GM12878 (cell line): ENCODE data around the gene RGS1. TPM values are rescaled to one million over a fixed set of nuclear protein-coding genes. Genes with fewer than 3 reads are reported as not detected.
A peak's percentile ranks its signal among the peaks of the same experiment; 100 is the strongest.

Source experiments
- ASH2L ChIP-seq: fragments of 300-600, 200-600 bp; sonication (generic); IDR thresholded peaks from 2 replicates; pipeline ENCODE4 v1.6.1; 2017; ENCODE audit warnings: low read depth, mild to moderate bottlenecking, borderline replicate concordance
- BMI1 ChIP-seq: fragments of 450-650 bp; IDR thresholded peaks from 2 replicates; pipeline ENCODE4 v1.6.1; 2016; ENCODE audit warnings: mild to moderate bottlenecking, moderate library complexity, borderline replicate concordance
- KAT2A ChIP-seq: conservative IDR thresholded peaks from 2 replicates; pipeline ENCODE4 v1.6.1; 2011; ENCODE audit warnings: low read depth, low read length; ENCODE audit not compliant: control insufficient read depth
- KLF5 ChIP-seq: fragments of 450-650 bp; IDR thresholded peaks from 2 replicates; pipeline ENCODE4 v1.6.1; 2014; ENCODE audit warnings: mild to moderate bottlenecking; ENCODE audit not compliant: partially characterized antibody
- MEF2A ChIP-seq: IDR thresholded peaks from 2 replicates; pipeline ENCODE4 v1.6.1; 2011; ENCODE audit warnings: low read depth, mild to moderate bottlenecking, low read length, moderate library complexity; ENCODE audit not compliant: insufficient read depth
- MYB ChIP-seq: fragments of 150-350 bp; IDR thresholded peaks from 2 replicates; pipeline ENCODE4 v1.6.1; 2014; ENCODE audit warnings: mild to moderate bottlenecking, low read depth, low read length, borderline replicate concordance
- NFXL1 ChIP-seq: fragments of 450-650 bp; IDR thresholded peaks from 2 replicates; pipeline ENCODE4 v1.6.1; 2017; ENCODE audit warnings: antibody characterized with exemption, mild to moderate bottlenecking, borderline replicate concordance
- RELA ChIP-seq: fragments of 450-650 bp; IDR thresholded peaks from 2 replicates; pipeline ENCODE4 v1.8.0; 2014; ENCODE audit warnings: borderline replicate concordance; ENCODE audit not compliant: partially characterized antibody
- polyA plus RNA-seq, 11 experiments: library from polyadenylated mRNA; depleted of rRNA in 4 of 11; unstranded in 6 of 11; stranded (reverse) in 5 of 11; fragments of >200 nt; fragmentation: Nextera tagmentation in 4 of 11; fragmentation: Illumina TruSeq in 1 of 11; extraction: Ambion mirVana in 4 of 11; extraction: Trizol in 1 of 11; gene quantifications; 1 replicate in 1 of 11; 2 replicates in 10 of 11; pipeline versions ENCODE4 v1.2.1 to v1.2.3, GENCODE V29; 2011 to 2016; ENCODE audit warnings: inconsistent platforms in 2 of 11, missing spikeins in 2 of 11, low read depth in 1 of 11
- total RNA-seq, 4 experiments: library from RNA; depleted of rRNA in 3 of 4; stranded (reverse); fragments of >200 nt in 3 of 4; fragmentation: Illumina TruSeq in 1 of 4; extraction: Trizol in 1 of 4; gene quantifications; 2 replicates each; pipeline versions ENCODE4 v1.2.1 to v1.2.3, GENCODE V29; 2013 to 2021
- TF ChIP-seq, protein P1 (sequence below): IDR thresholded peaks from 2 replicates; pipeline ENCODE4 v1.6.1; 2012; ENCODE audit warnings: mild to moderate bottlenecking, low read depth, low read length
- TF ChIP-seq, protein P2 (sequence below): fragments of 450-650 bp; IDR thresholded peaks from 2 replicates; pipeline ENCODE4 v1.6.1; 2016; ENCODE audit warnings: mild to moderate bottlenecking
- TF ChIP-seq, protein P3 (sequence below): fragments of 450-650 bp; IDR thresholded peaks from 2 replicates; pipeline ENCODE4 v1.6.1; 2017; ENCODE audit warnings: borderline replicate concordance
- TF ChIP-seq, protein P4 (sequence below): fragments of 450-650 bp; formaldehyde crosslinking; IDR thresholded peaks from 2 replicates; pipeline ENCODE4 v1.4.0; 2020; ENCODE audit warnings: mild to moderate bottlenecking, moderate library complexity
- TF ChIP-seq, protein P5 (sequence below): fragments of 450-650 bp; IDR thresholded peaks from 2 replicates; pipeline ENCODE4 v1.6.1; 2017; ENCODE audit warnings: mild to moderate bottlenecking, moderate library complexity

The RGS1 gene
- total and polyA plus RNA-seq, 10 of the 15 experiments (the other 5 are each of a cell fraction or from before 2014, with no cell fraction given), result 20.7 to 882 (median 45.9) TPM

DNA sequence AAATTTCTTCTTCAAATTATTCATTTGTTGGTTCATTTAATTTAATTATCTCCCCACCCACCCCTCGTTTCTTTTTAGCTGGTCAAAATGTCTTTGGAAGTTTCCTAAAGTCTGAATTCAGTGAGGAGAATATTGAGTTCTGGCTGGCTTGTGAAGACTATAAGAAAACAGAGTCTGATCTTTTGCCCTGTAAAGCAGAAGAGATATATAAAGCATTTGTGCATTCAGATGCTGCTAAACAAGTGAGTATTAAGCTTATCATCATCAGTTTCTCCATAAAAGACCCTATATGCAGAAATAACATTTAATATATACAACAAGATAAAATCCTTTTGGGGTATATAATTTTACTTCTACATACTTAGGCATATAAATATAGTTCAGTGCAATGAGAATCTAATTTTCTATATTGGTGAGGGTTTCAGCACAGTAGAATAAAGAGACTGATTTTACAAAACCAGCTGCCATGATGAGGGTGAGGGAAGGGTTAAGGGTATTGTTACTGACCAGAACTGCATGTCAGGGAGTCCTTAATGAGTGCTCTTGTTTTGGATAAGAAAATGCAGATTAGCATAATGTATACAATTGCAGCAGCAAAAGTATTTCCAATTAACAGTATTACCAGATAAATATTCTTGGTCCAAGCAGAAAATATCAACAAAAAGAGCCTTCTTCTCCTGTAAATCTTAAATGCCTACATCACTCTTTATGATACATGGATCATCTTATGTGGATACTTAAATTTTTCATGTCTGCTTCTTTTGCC is 2.8 kb downstream of the RGS1 start (continued):
- TF ChIP-seq, protein P1, sequence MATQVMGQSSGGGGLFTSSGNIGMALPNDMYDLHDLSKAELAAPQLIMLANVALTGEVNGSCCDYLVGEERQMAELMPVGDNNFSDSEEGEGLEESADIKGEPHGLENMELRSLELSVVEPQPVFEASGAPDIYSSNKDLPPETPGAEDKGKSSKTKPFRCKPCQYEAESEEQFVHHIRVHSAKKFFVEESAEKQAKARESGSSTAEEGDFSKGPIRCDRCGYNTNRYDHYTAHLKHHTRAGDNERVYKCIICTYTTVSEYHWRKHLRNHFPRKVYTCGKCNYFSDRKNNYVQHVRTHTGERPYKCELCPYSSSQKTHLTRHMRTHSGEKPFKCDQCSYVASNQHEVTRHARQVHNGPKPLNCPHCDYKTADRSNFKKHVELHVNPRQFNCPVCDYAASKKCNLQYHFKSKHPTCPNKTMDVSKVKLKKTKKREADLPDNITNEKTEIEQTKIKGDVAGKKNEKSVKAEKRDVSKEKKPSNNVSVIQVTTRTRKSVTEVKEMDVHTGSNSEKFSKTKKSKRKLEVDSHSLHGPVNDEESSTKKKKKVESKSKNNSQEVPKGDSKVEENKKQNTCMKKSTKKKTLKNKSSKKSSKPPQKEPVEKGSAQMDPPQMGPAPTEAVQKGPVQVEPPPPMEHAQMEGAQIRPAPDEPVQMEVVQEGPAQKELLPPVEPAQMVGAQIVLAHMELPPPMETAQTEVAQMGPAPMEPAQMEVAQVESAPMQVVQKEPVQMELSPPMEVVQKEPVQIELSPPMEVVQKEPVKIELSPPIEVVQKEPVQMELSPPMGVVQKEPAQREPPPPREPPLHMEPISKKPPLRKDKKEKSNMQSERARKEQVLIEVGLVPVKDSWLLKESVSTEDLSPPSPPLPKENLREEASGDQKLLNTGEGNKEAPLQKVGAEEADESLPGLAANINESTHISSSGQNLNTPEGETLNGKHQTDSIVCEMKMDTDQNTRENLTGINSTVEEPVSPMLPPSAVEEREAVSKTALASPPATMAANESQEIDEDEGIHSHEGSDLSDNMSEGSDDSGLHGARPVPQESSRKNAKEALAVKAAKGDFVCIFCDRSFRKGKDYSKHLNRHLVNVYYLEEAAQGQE, result no peak
- TF ChIP-seq, protein P2, sequence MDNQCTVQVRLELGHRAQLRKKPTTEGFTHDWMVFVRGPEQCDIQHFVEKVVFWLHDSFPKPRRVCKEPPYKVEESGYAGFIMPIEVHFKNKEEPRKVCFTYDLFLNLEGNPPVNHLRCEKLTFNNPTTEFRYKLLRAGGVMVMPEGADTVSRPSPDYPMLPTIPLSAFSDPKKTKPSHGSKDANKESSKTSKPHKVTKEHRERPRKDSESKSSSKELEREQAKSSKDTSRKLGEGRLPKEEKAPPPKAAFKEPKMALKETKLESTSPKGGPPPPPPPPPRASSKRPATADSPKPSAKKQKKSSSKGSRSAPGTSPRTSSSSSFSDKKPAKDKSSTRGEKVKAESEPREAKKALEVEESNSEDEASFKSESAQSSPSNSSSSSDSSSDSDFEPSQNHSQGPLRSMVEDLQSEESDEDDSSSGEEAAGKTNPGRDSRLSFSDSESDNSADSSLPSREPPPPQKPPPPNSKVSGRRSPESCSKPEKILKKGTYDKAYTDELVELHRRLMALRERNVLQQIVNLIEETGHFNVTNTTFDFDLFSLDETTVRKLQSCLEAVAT, result peak; percentile 14
- TF ChIP-seq, protein P3, sequence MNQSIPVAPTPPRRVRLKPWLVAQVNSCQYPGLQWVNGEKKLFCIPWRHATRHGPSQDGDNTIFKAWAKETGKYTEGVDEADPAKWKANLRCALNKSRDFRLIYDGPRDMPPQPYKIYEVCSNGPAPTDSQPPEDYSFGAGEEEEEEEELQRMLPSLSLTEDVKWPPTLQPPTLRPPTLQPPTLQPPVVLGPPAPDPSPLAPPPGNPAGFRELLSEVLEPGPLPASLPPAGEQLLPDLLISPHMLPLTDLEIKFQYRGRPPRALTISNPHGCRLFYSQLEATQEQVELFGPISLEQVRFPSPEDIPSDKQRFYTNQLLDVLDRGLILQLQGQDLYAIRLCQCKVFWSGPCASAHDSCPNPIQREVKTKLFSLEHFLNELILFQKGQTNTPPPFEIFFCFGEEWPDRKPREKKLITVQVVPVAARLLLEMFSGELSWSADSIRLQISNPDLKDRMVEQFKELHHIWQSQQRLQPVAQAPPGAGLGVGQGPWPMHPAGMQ, result no peak
- TF ChIP-seq BMI1 (peak; percentile 89), ASH2L (no peak), KLF5 (no peak), KAT2A (no peak), MEF2A (no peak), MYB (peak; percentile 89), NFXL1 (no peak), RELA (no peak)
- TF ChIP-seq, protein P4, sequence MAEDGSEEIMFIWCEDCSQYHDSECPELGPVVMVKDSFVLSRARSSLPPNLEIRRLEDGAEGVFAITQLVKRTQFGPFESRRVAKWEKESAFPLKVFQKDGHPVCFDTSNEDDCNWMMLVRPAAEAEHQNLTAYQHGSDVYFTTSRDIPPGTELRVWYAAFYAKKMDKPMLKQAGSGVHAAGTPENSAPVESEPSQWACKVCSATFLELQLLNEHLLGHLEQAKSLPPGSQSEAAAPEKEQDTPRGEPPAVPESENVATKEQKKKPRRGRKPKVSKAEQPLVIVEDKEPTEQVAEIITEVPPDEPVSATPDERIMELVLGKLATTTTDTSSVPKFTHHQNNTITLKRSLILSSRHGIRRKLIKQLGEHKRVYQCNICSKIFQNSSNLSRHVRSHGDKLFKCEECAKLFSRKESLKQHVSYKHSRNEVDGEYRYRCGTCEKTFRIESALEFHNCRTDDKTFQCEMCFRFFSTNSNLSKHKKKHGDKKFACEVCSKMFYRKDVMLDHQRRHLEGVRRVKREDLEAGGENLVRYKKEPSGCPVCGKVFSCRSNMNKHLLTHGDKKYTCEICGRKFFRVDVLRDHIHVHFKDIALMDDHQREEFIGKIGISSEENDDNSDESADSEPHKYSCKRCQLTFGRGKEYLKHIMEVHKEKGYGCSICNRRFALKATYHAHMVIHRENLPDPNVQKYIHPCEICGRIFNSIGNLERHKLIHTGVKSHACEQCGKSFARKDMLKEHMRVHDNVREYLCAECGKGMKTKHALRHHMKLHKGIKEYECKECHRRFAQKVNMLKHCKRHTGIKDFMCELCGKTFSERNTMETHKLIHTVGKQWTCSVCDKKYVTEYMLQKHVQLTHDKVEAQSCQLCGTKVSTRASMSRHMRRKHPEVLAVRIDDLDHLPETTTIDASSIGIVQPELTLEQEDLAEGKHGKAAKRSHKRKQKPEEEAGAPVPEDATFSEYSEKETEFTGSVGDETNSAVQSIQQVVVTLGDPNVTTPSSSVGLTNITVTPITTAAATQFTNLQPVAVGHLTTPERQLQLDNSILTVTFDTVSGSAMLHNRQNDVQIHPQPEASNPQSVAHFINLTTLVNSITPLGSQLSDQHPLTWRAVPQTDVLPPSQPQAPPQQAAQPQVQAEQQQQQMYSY (CRISPR knock-in tag), result peak; percentile 98
- TF ChIP-seq, protein P5, sequence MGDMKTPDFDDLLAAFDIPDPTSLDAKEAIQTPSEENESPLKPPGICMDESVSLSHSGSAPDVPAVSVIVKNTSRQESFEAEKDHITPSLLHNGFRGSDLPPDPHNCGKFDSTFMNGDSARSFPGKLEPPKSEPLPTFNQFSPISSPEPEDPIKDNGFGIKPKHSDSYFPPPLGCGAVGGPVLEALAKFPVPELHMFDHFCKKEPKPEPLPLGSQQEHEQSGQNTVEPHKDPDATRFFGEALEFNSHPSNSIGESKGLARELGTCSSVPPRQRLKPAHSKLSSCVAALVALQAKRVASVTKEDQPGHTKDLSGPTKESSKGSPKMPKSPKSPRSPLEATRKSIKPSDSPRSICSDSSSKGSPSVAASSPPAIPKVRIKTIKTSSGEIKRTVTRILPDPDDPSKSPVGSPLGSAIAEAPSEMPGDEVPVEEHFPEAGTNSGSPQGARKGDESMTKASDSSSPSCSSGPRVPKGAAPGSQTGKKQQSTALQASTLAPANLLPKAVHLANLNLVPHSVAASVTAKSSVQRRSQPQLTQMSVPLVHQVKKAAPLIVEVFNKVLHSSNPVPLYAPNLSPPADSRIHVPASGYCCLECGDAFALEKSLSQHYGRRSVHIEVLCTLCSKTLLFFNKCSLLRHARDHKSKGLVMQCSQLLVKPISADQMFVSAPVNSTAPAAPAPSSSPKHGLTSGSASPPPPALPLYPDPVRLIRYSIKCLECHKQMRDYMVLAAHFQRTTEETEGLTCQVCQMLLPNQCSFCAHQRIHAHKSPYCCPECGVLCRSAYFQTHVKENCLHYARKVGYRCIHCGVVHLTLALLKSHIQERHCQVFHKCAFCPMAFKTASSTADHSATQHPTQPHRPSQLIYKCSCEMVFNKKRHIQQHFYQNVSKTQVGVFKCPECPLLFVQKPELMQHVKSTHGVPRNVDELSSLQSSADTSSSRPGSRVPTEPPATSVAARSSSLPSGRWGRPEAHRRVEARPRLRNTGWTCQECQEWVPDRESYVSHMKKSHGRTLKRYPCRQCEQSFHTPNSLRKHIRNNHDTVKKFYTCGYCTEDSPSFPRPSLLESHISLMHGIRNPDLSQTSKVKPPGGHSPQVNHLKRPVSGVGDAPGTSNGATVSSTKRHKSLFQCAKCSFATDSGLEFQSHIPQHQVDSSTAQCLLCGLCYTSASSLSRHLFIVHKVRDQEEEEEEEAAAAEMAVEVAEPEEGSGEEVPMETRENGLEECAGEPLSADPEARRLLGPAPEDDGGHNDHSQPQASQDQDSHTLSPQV, result no peak
